Measurements from ENCODE around the gene CCM2L. TPM values are rescaled to one million over a fixed set of nuclear protein-coding genes. Genes with fewer than 3 reads are reported as not detected.

CCM2L gene
- total and polyA plus RNA-seq, 2 of the 4 experiments (the other 2 are of a cell fraction), result not detected

GRCh38 chr20:31962761-31963160, 47.5 kb upstream of the CCM2L start:
- intact Hi-C loops (cut with micrococcal nuclease) (no loop called here), in situ Hi-C loops (cut with MboI; ENCODE audit: low sequenced_read_pairs) (no loop called here), dilution Hi-C loops (cut with HindIII; ENCODE audit: low sequenced_read_pairs, unreplicated experiment) (no loop called here)
- H4K8ac ChIP-seq (ENCODE audit: low read depth in 2 of 2, low read length in 2 of 2), result no peak overlapping the region
- ChIA-PET CTCF (interaction anchor here (1.1 kb wide), 1 partner anchor 11 kb away, joined by 3 read pairs; the partner anchor contains the start of gene PDRG1), POLR2A (ENCODE audit: unreplicated experiment) (no interaction called here)
- H3K18ac ChIP-seq (ENCODE audit: low read depth, low read length), result no peak overlapping the region
- H3K4me2 ChIP-seq (ENCODE audit: low read depth, low read length), result no peak overlapping the region
- no peaks in the 10 kb centered on the region for H4K20me1 ChIP-seq (ENCODE audit: insufficient read depth, low read length)
- WGBS, 2 experiments (ENCODE audit: extremely low coverage in 2 of 2, insufficient read length in 1 of 2), result no CpG with 5 or more reads among the region's 2 CpGs
- H4K5ac ChIP-seq (ENCODE audit: low read depth, low read length), result no peak overlapping the region
- no TSS peak for BruUV-seq (replicated peaks)
- no peak overlapping the region for H2BK15ac ChIP-seq (ENCODE audit: low read depth, low read length)
- no peaks in the 10 kb centered on the region for H3K36me3 ChIP-seq (ENCODE audit: control insufficient read depth, insufficient read depth, low read length)
- no peak overlapping the region for H2AFZ ChIP-seq (replicated peaks; ENCODE audit: low read length, poor library complexity)
- H3K4ac ChIP-seq (ENCODE audit: low read depth, low read length), result no peak overlapping the region
- no peak overlapping the region for H2AK9ac ChIP-seq (replicated peaks; ENCODE audit: low read depth, low read length, poor library complexity)
- no peak overlapping the region for H3K56ac ChIP-seq (ENCODE audit: extremely low read depth, insufficient read depth, low read length)
- no peaks in the 10 kb centered on the region for H3K9me3 ChIP-seq (ENCODE audit: control insufficient read depth, insufficient read depth, low read length)
- peaks cover 45% of the 10 kb centered on the region for H3K27me3 ChIP-seq (ENCODE audit: control insufficient read depth, insufficient read depth, low read length)
- no peak for ATAC-seq (ENCODE audit: low read depth)
- H2BK20ac ChIP-seq (ENCODE audit: low read depth, low read length), result no peak overlapping the region
- no peaks in the 10 kb centered on the region for H3K4me1 ChIP-seq (ENCODE audit: control insufficient read depth, insufficient read depth, low read length)
- H3K9me1 ChIP-seq (ENCODE audit: insufficient read depth, low read length), result no peaks in the 10 kb centered on the region
- no peak overlapping the region for H2BK5ac ChIP-seq (ENCODE audit: low read depth, low read length, poor library complexity, severe bottlenecking)
- no peak overlapping the region for H4K91ac ChIP-seq (ENCODE audit: insufficient read depth, low read depth, low read length)
- H3K79me1 ChIP-seq (ENCODE audit: low read depth in 1 of 2, low read length in 2 of 2), result no peaks in the 10 kb centered on the region
- H3K23ac ChIP-seq (ENCODE audit: low read depth, low read length), result no peak overlapping the region
- no peak overlapping the region for H3K9ac ChIP-seq (ENCODE audit: low read depth, low read length)
- no peak overlapping the region for H3K27ac ChIP-seq (ENCODE audit: insufficient read depth, low read length)
- H3K4me3 ChIP-seq (ENCODE audit: insufficient read depth, low read depth, low read length), result no peak overlapping the region
- TF ChIP-seq CHD1 (IDR thresholded peaks at IDR 0.05; ENCODE audit: low read depth, low read length), result no peak
- H2AK5ac ChIP-seq (ENCODE audit: low read depth, low read length), result no peak overlapping the region
- H2BK120ac ChIP-seq (ENCODE audit: low read depth, low read length), result no peak overlapping the region
- no peak for DNase-seq
- no peak overlapping the region for H3K14ac ChIP-seq (replicated peaks; ENCODE audit: low read depth, low read length)
